IMR-90 (cell line): Measurements from ENCODE around the gene PLA2G4E. TPM values are rescaled to one million over a fixed set of nuclear protein-coding genes. Genes with fewer than 3 reads are reported as not detected.

Experiments used
- ATAC-seq: fragments of 200-7000 bp; cut with Tn5 transposase; 2 replicates; pipeline ENCODE4 v1.9.1; 2020; ENCODE audit warnings: low read depth, mild to moderate bottlenecking, moderate library complexity
- BruUV-seq: library from RNA; stranded (reverse); fragments of 400-500 nt; replicated peaks from 2 replicates; lab custom pipeline; 2021; lab: Mats Ljungman, UMichigan
- CTCF ChIA-PET: fragments of 300-600 bp; formaldehyde crosslinking; extraction: SDS; loops from one replicate; lab custom pipeline; 2021; ENCODE audit warnings: antibody characterized with exemption; lab: Yijun Ruan, JAX
- POLR2A ChIA-PET: fragments of 300-600 bp; sonication (Branson Sonifier 250); formaldehyde crosslinking; loops from one replicate; lab custom pipeline; 2022; ENCODE audit warnings: antibody characterized with exemption; ENCODE audit not compliant: unreplicated experiment; lab: Charles Lee
- DNase-seq: peaks from one replicate; pipeline ENCODE4 v3.0.0; 2013
- H2AFZ ChIP-seq: replicated peaks from 2 replicates; pipeline ENCODE3; 2013; ENCODE audit warnings: low read length, mild to moderate bottlenecking; ENCODE audit not compliant: poor library complexity
- H2AK5ac ChIP-seq: 2 replicates; pipeline ENCODE4 v1.6.1; 2013; ENCODE audit warnings: low read depth, low read length, inconsistent platforms
- H2AK9ac ChIP-seq: replicated peaks from 2 replicates; pipeline ENCODE3; 2013; ENCODE audit warnings: mild to moderate bottlenecking, low read depth, low read length, moderate library complexity; ENCODE audit not compliant: poor library complexity
- H2BK120ac ChIP-seq: 2 replicates; pipeline ENCODE4 v1.6.1; 2013; ENCODE audit warnings: low read depth, low read length, inconsistent platforms
- H2BK15ac ChIP-seq: 3 replicates; pipeline ENCODE4 v1.6.1; 2013; ENCODE audit warnings: low read depth, low read length, inconsistent platforms
- H2BK20ac ChIP-seq: 2 replicates; pipeline ENCODE4 v1.6.1; 2013; ENCODE audit warnings: low read depth, mild to moderate bottlenecking, inconsistent platforms, low read length, moderate library complexity
- H2BK5ac ChIP-seq: 2 replicates; pipeline ENCODE4 v1.6.1; 2013; ENCODE audit warnings: mild to moderate bottlenecking, low read depth, low read length, inconsistent platforms; ENCODE audit not compliant: poor library complexity, severe bottlenecking
- H3K14ac ChIP-seq: replicated peaks from 2 replicates; pipeline ENCODE4 v1.6.1; 2013; ENCODE audit warnings: low read depth, low read length, inconsistent platforms
- H3K18ac ChIP-seq: 2 replicates; pipeline ENCODE4 v1.6.1; 2013; ENCODE audit warnings: low read depth, low read length, control low read depth
- H3K23ac ChIP-seq: 2 replicates; pipeline ENCODE4 v1.6.1; 2013; ENCODE audit warnings: low read depth, low read length, inconsistent platforms
- H3K27ac ChIP-seq: 2 replicates; pipeline ENCODE4 v1.5.1; 2013; ENCODE audit warnings: mild to moderate bottlenecking, control low read depth, low read length; ENCODE audit not compliant: insufficient read depth
- H3K27me3 ChIP-seq: 2 replicates; pipeline ENCODE4 v1.6.1; 2013; ENCODE audit warnings: low read length; ENCODE audit not compliant: control insufficient read depth, insufficient read depth
- H3K36me3 ChIP-seq: 2 replicates; pipeline ENCODE4 v1.6.1; 2013; ENCODE audit warnings: low read length, mixed read lengths; ENCODE audit not compliant: control insufficient read depth, insufficient read depth
- H3K4ac ChIP-seq: 2 replicates; pipeline ENCODE4 v1.6.1; 2013; ENCODE audit warnings: low read depth, low read length, inconsistent platforms
- H3K4me1 ChIP-seq: 2 replicates; pipeline ENCODE4 v1.6.1; 2013; ENCODE audit warnings: low read length, mixed read lengths; ENCODE audit not compliant: control insufficient read depth, insufficient read depth
- H3K4me2 ChIP-seq: 2 replicates; pipeline ENCODE4 v1.6.1; 2013; ENCODE audit warnings: low read depth, mild to moderate bottlenecking, control low read depth, low read length, moderate library complexity
- H3K4me3 ChIP-seq: 2 replicates; pipeline ENCODE4 v1.5.1; 2013; ENCODE audit warnings: low read depth, mild to moderate bottlenecking, control low read depth, low read length, moderate library complexity; ENCODE audit not compliant: insufficient read depth
- H3K56ac ChIP-seq: 2 replicates; pipeline ENCODE4 v1.6.1; 2013; ENCODE audit warnings: low read length, inconsistent platforms; ENCODE audit not compliant: insufficient read depth; ENCODE audit errors: extremely low read depth
- H3K79me1 ChIP-seq, 2 experiments: 2 replicates each; pipeline ENCODE4 v1.6.1; 2013; ENCODE audit warnings: low read length in 2 of 2, inconsistent platforms in 1 of 2, low read depth in 1 of 2
- H3K9ac ChIP-seq: 2 replicates; pipeline ENCODE4 v1.6.1; 2013; ENCODE audit warnings: low read depth, low read length, control low read depth
- H3K9me1 ChIP-seq: 2 replicates; pipeline ENCODE4 v1.6.1; 2013; ENCODE audit warnings: low read length, inconsistent platforms; ENCODE audit not compliant: insufficient read depth
- H3K9me3 ChIP-seq: 2 replicates; pipeline ENCODE4 v1.6.1; 2013; ENCODE audit warnings: low read length; ENCODE audit not compliant: control insufficient read depth, insufficient read depth
- H4K20me1 ChIP-seq: 2 replicates; pipeline ENCODE4 v1.6.1; 2013; ENCODE audit warnings: low read length, inconsistent platforms; ENCODE audit not compliant: insufficient read depth
- H4K5ac ChIP-seq: 2 replicates; pipeline ENCODE4 v1.6.1; 2013; ENCODE audit warnings: mild to moderate bottlenecking, low read depth, low read length, control low read depth
- H4K8ac ChIP-seq, 2 experiments: 2 replicates each; pipeline ENCODE4 v1.6.1; 2013; ENCODE audit warnings: low read depth in 2 of 2, low read length in 2 of 2, control low read depth in 1 of 2, inconsistent platforms in 1 of 2
- H4K91ac ChIP-seq: 2 replicates; pipeline ENCODE4 v1.6.1; 2013; ENCODE audit warnings: low read depth, low read length, inconsistent platforms; ENCODE audit not compliant: insufficient read depth
- BHLHE40 ChIP-seq: fragments of 150-350 bp; IDR thresholded peaks from 2 replicates; pipeline ENCODE4 v1.6.1; 2016; ENCODE audit warnings: mild to moderate bottlenecking, low read depth, low read length
- CEBPB ChIP-seq: IDR thresholded peaks from 2 replicates; pipeline ENCODE4 v1.6.1; 2012; ENCODE audit warnings: low read depth, low read length, improper control_type of control experiment
- CHD1 ChIP-seq: IDR thresholded peaks from 2 replicates; pipeline ENCODE4 v1.6.1; 2012; ENCODE audit warnings: low read depth, low read length, improper control_type of control experiment
- MAFK ChIP-seq: IDR thresholded peaks from 2 replicates; pipeline ENCODE4 v1.6.1; 2012; ENCODE audit warnings: low read depth, low read length, improper control_type of control experiment
- MAZ ChIP-seq: IDR thresholded peaks from 2 replicates; pipeline ENCODE4 v1.6.1; 2012; ENCODE audit warnings: low read depth, mild to moderate bottlenecking, low read length, improper control_type of control experiment, moderate library complexity, borderline replicate concordance
- MXI1 ChIP-seq: IDR thresholded peaks from 2 replicates; pipeline ENCODE4 v1.6.1; 2012; ENCODE audit warnings: low read depth, mild to moderate bottlenecking, low read length, moderate library complexity, borderline replicate concordance
- NFE2L2 ChIP-seq: fragments of 150-350 bp; IDR thresholded peaks from 2 replicates; pipeline ENCODE4 v1.6.1; 2016; ENCODE audit warnings: low read depth, mild to moderate bottlenecking, low read length
- RAD21 ChIP-seq: IDR thresholded peaks from 2 replicates; pipeline ENCODE4 v1.6.1; 2012; ENCODE audit warnings: low read length, improper control_type of control experiment
- RCOR1 ChIP-seq: IDR thresholded peaks from 2 replicates; pipeline ENCODE4 v1.6.1; 2012; ENCODE audit warnings: mild to moderate bottlenecking, low read length, improper control_type of control experiment; ENCODE audit not compliant: insufficient replicate concordance
- WGBS, 2 experiments: methylation state at CpG; one replicate each; pipeline versions ENCODE4 v1.1.5 to v1.1.7; 2013; ENCODE audit warnings: missing lambda C conversion rate in 2 of 2; ENCODE audit not compliant: insufficient read length in 1 of 2; ENCODE audit errors: extremely low coverage in 2 of 2; 5-methylcytosine and 5-hydroxymethylcytosine counted together
- dilution Hi-C: fragments of 300-500 bp; cut with HindIII; formaldehyde crosslinking; loops from one replicate; pipeline ENCODE4 v1.14.3; 2018; ENCODE audit warnings: low sequenced_read_pairs; ENCODE audit not compliant: unreplicated experiment
- in situ Hi-C: fragments of 300-500 bp; cut with MboI; formaldehyde crosslinking; loops from 3 replicates; pipeline ENCODE4 v1.14.3; 2019; ENCODE audit warnings: low sequenced_read_pairs, inconsistent platforms, mixed read lengths
- intact Hi-C: fragments of 100-400 bp; cut with micrococcal nuclease; formaldehyde crosslinking; loops from 2 replicates; pipeline ENCODE4 v1.10.0; 2022
- polyA plus RNA-seq, 3 experiments: library from polyadenylated mRNA; depleted of rRNA; stranded (reverse); fragments of >200 nt; gene quantifications; 2 replicates each; pipeline ENCODE4 v1.2.3, GENCODE V29; 2012; ENCODE audit warnings: low replicate concordance in 1 of 3
- total RNA-seq: library from RNA; depleted of rRNA; stranded (reverse); fragments of >200 nt; gene quantifications from 2 replicates; pipeline ENCODE4 v1.2.3, GENCODE V29; 2012
- TF ChIP-seq, protein P1 (sequence below): fragments of 150-350 bp; IDR thresholded peaks from 2 replicates; pipeline ENCODE4 v1.6.1; 2016; ENCODE audit warnings: low read depth, mild to moderate bottlenecking, low read length, moderate library complexity, borderline replicate concordance
- TF ChIP-seq, protein P2 (sequence below): conservative IDR thresholded peaks from 2 replicates; pipeline ENCODE4 v1.5.1; 2012; ENCODE audit warnings: mild to moderate bottlenecking, low read depth, low read length, improper control_type of control experiment

PLA2G4E gene
- total and polyA plus RNA-seq, 2 of the 4 experiments (the other 2 are of a cell fraction) = not detected

DNA sequence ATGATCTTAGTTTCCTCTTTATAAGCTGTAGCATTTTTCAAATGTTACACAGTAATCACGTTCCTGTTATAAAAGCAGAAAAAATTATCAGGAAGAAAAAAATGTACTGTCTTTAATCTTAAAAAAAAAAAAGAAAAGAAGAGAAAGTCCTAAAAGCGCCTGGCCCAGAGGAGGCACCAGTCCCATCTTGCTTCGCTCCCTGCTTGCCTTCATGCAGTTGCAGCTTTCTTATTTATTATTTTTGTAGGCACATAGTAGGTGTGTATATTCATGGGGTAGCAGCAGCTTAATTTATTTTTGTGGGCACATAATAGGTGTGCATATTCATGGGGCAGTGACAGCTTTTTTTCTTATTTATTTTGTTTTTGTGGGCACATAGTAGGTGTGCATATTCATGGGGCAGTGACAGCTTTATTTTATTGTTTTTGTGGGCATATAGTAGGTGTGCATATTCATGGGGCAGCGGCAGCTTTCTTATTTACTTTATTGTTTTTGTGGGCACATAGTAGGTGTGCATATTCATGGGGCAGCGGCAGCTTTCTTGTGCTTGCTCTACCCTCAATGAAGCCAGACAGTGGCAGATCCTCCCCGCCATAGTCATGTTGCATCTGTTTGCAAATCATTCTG, 43.0 kb downstream of the PLA2G4E start:
- CTCF ChIA-PET = no interaction called here
- Histone ChIP-seq H3K9ac (no peak overlapping the region), H2AK5ac (no peak overlapping the region), H2AFZ (no peak overlapping the region), H3K9me3 (no peaks in the 10 kb centered on the region), H4K20me1 (no peaks in the 10 kb centered on the region), H3K4ac (no peak overlapping the region), H3K36me3 (no peaks in the 10 kb centered on the region), H3K27me3 (peaks cover 10% of the 10 kb centered on the region), H3K4me3 (no peak overlapping the region), H3K4me2 (no peak overlapping the region), H2BK5ac (no peak overlapping the region), H3K18ac (no peak overlapping the region), H3K79me1 (peaks cover 0 to under 1% of the 10 kb centered on the region in 2 experiments; a peak in 1 of 4 replicates), H4K91ac (no peak overlapping the region), H2BK120ac (no peak overlapping the region), H2BK20ac (no peak overlapping the region), H3K27ac (no peak overlapping the region), H2AK9ac (no peak overlapping the region), H4K5ac (no peak overlapping the region), H3K14ac (no peak overlapping the region), H3K56ac (no peak overlapping the region), H4K8ac (no peak overlapping the region), H3K4me1 (peaks cover 3% of the 10 kb centered on the region; the same call in 1 of the 2 replicates), H3K9me1 (peaks cover 3% of the 10 kb centered on the region; the same call in 1 of the 2 replicates), H2BK15ac (no peak overlapping the region), H3K23ac (no peak overlapping the region)
- TF ChIP-seq MXI1 (no peak), BHLHE40 (no peak), MAFK (no peak), CEBPB (no peak), CHD1 (no peak), RCOR1 (no peak), RAD21 (no peak), NFE2L2 (no peak), MAZ (no peak)
- TF ChIP-seq, protein P1, sequence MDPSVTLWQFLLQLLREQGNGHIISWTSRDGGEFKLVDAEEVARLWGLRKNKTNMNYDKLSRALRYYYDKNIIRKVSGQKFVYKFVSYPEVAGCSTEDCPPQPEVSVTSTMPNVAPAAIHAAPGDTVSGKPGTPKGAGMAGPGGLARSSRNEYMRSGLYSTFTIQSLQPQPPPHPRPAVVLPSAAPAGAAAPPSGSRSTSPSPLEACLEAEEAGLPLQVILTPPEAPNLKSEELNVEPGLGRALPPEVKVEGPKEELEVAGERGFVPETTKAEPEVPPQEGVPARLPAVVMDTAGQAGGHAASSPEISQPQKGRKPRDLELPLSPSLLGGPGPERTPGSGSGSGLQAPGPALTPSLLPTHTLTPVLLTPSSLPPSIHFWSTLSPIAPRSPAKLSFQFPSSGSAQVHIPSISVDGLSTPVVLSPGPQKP = no peak
- TF ChIP-seq, protein P2, sequence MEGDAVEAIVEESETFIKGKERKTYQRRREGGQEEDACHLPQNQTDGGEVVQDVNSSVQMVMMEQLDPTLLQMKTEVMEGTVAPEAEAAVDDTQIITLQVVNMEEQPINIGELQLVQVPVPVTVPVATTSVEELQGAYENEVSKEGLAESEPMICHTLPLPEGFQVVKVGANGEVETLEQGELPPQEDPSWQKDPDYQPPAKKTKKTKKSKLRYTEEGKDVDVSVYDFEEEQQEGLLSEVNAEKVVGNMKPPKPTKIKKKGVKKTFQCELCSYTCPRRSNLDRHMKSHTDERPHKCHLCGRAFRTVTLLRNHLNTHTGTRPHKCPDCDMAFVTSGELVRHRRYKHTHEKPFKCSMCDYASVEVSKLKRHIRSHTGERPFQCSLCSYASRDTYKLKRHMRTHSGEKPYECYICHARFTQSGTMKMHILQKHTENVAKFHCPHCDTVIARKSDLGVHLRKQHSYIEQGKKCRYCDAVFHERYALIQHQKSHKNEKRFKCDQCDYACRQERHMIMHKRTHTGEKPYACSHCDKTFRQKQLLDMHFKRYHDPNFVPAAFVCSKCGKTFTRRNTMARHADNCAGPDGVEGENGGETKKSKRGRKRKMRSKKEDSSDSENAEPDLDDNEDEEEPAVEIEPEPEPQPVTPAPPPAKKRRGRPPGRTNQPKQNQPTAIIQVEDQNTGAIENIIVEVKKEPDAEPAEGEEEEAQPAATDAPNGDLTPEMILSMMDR = no peak
- intact Hi-C loops = no loop called here
- DNase-seq (no peak), ATAC-seq (no peak)
- 100% methylated on average over 1 of the region's 6 CpGs; no CpG with 5 or more reads in 1 of the 2 experiments for WGBS, 2 experiments
- dilution Hi-C loops = no loop called here
- no TSS peak for BruUV-seq
- in situ Hi-C loops = no loop called here
- POLR2A ChIA-PET = no interaction called here
